Fibroblast of skin of scalp (primary cell): ENCODE data around the gene TM9SF2.

ENCODE experiments used
- DNase-seq: peaks from one replicate; pipeline ENCODE4 v3.0.0-alpha.2; 2013

The TM9SF2 gene

GRCh38 chr13:99582511-99582910 is 81.2 kb downstream of the TM9SF2 start:
- DNase-seq = no peak

GRCh38 chr13:99585609-99586008 is 84.3 kb downstream of the TM9SF2 start:
- no peak for DNase-seq

DNA sequence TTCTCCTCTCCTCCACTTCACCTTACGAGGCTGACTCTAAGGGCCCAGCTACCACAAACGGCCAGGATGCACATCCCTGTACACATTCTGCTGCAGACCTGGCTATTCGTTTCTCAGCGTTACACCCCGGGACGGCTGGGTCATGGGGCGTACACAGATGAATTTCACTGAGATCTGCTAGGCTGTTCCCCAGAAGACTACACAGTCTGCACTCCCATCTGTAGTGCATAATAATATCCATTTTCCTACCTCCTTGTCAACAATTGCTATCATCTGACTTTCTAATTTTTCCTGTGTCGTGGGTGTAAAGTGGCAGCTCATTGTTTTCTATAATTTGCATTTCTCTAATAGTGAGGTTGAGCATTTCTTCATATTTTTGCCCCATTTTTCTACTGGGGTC is 85.7 kb downstream of the TM9SF2 start:
- DNase-seq = no peak

DNA sequence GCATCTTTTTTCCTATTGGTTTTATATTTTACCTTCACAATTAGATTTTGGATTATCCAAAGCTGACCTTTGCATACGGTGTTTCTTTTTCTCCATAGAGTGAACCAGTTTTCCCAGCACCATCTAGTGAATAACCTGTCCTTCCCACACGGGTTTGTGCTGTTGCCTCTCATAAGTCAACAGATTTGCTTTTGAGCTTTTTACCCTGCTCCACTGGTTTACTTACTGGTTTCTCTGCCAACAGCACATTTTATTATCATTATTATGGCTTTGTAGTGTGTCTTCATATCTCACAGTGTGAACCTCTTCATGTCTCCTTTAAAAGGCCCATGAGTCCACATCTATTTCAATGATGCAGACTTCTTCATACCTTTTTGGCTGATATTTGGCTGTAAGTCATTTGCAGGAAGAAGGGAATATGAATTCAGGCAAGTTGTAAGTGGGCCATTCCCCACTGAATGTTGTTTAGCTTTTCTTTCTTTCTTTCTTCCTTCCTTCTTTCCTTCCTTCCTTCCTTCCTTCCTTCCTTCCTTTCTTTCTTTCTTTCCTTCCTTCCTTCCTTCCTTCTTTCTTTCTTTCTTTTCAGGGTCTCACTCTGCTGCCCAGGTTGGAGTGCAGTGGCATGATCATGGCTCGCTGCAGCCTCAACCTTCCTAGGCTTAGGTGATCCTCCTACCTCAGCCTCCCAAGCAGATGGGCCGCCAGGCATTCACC is 86.8 kb downstream of the TM9SF2 start:
- no peak for DNase-seq

DNA sequence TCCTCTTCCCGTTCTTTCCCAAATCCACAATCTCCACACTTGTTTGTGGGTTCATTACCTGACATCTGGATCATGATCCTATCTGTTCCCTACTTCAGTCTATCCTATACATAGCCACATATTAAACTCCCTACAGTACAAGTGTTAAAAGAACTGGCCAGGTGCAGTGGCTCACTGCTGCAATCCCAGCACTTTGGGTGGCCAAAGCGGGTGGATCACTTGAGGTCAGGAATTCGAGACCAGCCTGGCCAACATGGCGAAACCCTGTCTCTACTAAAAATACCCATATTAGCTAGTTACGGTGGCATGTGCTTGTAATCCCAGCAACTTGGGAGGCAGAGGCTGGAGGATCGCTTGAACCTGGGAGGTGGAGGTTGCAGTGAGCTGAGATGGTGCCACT is 88.3 kb downstream of the TM9SF2 start:
- no peak for DNase-seq

- DNase-seq = peak; percentile 50
These were observed 89.3 kb downstream of the TM9SF2 start for GRCh38 chr13:99590519-99591011.

DNA sequence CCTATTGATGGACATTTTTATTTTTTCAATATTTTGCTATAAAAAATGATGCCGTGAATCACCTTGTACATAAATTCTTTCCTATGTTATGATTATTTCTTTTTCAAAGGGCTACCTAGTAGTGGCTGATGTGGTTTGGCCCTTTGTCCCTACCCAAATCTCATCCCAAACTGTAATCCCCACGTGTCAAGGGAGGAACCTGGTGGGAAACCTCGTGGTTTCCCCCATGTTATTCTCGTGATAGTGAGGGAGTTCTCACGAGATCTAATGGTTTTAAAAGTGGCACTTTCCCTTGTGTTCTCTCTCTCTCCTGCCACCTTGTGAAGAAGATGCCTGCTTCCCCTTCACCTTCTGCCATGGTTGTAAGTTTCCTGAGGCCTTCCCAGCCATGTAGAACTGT is 94.9 kb downstream of the TM9SF2 start:
- DNase-seq = no peak

- DNase-seq = no peak
These were observed 99.0 kb downstream of the TM9SF2 start for GRCh38 chr13:99600318-99600717.

DNA sequence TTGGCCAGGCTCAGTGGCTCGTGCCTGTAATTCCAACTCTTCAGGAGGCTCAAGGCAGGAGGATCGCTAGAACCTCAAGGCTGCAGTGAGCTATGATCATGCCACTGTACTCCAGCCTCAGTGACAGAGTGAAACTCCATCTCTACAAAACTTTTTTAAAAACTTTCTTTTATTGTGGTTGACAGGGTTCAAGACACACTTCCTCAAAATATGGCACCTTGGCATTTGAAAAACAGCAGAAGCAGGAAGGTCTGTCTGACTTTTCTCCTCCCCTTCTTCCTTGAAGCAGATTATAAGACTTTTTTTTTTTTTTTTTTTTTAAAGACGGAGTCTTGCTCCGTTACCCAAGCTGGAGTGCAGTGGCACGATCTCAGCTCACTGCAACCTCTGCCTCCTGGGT is 100.3 kb downstream of the TM9SF2 start:
- no peak for DNase-seq

- no peak for DNase-seq
These were observed 103.4 kb downstream of the TM9SF2 start for GRCh38 chr13:99604636-99605035.

DNA sequence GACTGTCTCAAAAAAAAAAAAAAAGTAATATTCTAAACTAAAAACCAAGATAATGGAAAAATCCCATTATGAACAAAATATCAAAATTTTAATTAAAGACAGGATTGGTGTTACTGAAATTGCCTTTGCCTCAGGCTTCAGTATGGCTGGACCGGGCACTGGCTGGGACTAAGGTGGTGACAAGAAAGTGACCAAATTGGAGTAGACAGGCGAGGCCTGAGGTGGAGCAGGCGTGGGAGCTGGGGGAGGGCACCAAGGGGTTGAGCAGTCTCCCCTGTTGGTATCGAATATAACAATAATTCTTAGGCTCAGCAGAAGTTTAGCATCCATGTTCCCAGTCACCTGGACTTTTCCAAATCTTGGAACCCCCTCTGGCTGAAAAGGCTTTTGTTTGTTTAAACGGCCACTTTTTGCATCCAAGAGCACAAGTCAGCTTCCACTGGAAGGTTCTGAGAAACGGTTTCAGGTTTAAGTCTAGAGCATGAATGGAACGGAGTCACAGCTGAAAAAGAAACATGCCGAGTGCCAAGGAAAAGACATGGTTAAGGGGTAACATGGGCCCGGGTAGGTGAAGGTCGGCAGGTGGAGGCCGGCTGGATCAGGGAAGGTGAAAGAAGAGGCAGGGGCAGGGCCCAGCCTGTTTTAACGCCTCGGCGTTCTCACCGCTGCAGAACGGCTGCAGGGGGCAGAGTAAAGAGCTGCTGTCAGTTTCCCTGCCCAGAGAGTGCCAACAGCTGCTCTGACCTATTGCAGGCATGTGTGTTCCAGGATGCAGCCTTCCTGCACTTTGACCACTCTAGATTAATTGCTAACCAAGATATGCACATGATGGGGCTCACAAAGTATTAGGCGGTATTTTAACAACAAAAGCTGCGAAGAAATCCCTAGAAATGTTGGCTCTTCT is 104.4 kb downstream of the TM9SF2 start:
- no peak for DNase-seq

- DNase-seq = peak; percentile 86
These were observed 105.2 kb downstream of the TM9SF2 start, which contains the start of gene CLYBL for GRCh38 chr13:99606324-99607066. Gene CLYBL, plus strand, starts transcription at chr13:99606690.

DNA sequence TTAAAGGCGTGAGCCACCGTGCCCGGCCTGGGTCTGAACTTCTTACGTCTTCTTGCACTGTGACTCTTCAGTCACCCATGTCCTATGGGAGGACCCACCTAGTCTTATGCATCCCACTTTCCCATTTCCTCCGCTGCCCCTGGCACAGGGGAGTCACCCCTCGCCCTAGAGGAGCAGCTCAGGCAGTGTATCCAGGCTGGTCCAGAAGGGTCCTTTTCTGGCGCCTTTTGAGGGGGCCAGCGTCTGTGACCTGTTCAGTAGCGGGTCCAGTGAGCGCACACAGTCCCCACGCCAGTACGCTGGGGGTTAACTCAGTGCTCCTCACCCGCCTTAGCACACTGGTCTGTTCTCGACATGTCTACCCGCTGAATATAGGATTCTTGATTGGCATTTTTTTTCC is 107.1 kb downstream of the TM9SF2 start:
- no peak for DNase-seq

DNA sequence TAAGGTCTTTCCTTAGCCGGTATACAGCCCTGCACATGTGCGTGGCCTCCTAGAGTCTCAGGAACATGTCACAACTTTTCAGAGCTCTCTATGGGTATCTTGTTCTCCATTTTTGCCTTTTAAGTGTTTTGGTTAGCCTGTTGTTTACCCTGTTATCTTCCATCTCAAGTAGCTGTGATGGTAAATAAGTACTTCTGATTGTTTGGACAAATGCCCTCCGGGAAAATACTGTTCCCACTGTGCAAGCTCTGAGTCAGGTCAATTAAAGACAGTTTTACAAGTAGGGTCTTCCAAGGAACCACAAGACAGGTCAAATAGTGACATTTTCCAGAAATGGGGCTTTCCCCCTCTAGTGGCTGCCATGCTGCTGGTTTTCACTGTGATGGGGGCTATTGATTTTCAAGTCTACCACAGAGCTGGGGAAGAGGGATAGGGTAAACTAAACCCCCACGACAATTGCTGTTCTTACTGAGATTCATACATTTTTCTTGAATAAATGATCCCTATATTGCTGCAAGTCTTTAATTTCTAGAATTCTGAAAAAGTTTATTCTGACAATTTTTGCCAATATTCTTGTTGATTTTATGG is 109.5 kb downstream of the TM9SF2 start:
- DNase-seq = no peak
